IPS-20b (cell line): ENCODE data around the gene SMAD2.

Experiments
- H3K27ac ChIP-seq: one replicate; pipeline ENCODE4 v1.5.1; 2013; ENCODE audit warnings: low read length
- H3K27me3 ChIP-seq: 2 replicates; pipeline ENCODE4 v1.6.1; 2013; ENCODE audit warnings: mild to moderate bottlenecking, low read length, inconsistent platforms; ENCODE audit not compliant: insufficient read depth
- H3K36me3 ChIP-seq: 2 replicates; pipeline ENCODE4 v1.6.1; 2013; ENCODE audit warnings: low read depth, mild to moderate bottlenecking, inconsistent platforms, low read length, moderate library complexity; ENCODE audit not compliant: insufficient read depth
- H3K4me1 ChIP-seq: 2 replicates; pipeline ENCODE4 v1.6.1; 2013; ENCODE audit warnings: mild to moderate bottlenecking, control low read depth, inconsistent platforms, low read length, moderate library complexity; ENCODE audit not compliant: insufficient read depth
- H3K4me3 ChIP-seq: 2 replicates; pipeline ENCODE4 v1.5.1; 2013; ENCODE audit warnings: mild to moderate bottlenecking, low read length, inconsistent platforms
- H3K9ac ChIP-seq: 2 replicates; pipeline ENCODE4 v1.6.1; 2013; ENCODE audit warnings: low read depth, mild to moderate bottlenecking, inconsistent platforms, low read length, moderate library complexity
- H3K9me3 ChIP-seq: 2 replicates; pipeline ENCODE4 v1.6.1; 2013; ENCODE audit warnings: mild to moderate bottlenecking, low read depth, low read length, inconsistent platforms; ENCODE audit not compliant: insufficient read depth

The SMAD2 gene

DNA sequence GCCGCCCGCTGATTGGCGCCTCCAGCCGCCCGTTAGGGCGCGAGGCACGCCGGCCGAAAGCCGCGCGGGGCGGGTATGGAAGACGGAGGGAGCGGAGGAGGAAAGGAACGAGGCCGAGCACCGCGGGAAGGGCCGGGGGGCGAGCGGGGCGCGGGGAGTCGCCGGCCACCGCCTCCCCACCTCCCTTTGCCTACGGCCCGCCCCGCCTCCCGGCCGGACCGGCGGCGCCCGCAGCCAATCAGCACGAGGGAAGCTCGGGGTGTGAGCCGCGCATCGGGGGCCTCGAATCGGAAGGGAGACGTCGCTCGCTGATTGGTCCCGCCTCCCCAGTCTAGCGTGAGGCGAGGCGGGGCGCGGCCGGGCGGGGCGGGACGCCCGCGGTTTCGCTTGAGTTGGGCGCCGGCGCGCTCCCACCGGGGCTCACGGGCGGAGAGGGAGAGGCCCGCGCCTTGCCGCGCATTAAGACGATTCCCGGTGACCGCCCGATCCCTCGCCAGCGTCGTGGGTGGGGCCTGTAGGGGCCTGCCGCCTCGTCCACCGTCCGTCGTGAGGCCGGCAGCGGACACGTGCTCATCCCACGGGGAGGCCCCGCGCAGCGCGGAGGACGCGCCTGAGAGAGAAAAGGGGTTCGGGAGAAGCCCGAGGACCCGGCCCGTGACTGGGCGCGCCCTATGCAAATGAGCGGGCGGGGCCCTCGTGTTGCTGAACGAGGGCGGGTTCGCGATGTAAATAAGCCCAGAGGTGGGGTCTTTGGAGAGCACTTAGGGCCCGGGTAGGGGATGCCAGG is 665 bp upstream of the SMAD2 start:
- Histone ChIP-seq H3K27ac (peak overlapping the region; percentile 87), H3K4me3 (peak overlapping the region; percentile 81), H3K9me3 (no peaks in the 10 kb centered on the region), H3K4me1 (peaks cover 31% of the 10 kb centered on the region), H3K36me3 (no peaks in the 10 kb centered on the region), H3K27me3 (no peaks in the 10 kb centered on the region), H3K9ac (peak overlapping the region; percentile 84)

DNA sequence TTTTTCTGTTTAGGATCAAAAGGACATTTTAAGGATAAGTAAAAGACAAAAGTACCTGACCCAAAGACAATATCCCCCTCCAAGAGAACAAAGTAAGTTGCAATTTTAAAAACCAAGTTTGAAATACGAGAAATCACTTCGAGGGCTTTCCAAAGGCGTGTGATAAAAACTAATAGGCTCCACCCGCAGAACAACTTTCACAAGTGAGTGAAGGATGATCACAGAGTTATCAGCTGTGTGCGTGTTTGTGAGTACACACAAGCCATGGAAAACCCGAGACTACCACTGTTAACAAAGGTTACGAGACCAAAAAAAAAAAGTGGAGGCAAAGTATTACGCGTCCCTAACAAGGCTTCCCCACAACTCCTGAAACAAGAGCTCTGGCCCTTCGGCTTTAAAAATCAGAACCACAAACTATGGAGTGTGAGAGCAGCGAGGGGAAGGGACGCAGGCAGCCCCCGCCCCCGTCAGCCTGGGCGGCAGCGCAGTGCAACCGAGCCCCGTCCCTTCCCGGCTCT is 719 bp downstream of the SMAD2 start:
- no peaks in the 10 kb centered on the region for H3K27me3 ChIP-seq
- peak overlapping the region; percentile 92 for H3K27ac ChIP-seq
- H3K4me3 ChIP-seq, result peak overlapping the region; percentile 96
- peaks cover 37% of the 10 kb centered on the region for H3K4me1 ChIP-seq
- no peaks in the 10 kb centered on the region for H3K9me3 ChIP-seq
- H3K36me3 ChIP-seq, result no peaks in the 10 kb centered on the region
- H3K9ac ChIP-seq, result peak overlapping the region; percentile 95

DNA sequence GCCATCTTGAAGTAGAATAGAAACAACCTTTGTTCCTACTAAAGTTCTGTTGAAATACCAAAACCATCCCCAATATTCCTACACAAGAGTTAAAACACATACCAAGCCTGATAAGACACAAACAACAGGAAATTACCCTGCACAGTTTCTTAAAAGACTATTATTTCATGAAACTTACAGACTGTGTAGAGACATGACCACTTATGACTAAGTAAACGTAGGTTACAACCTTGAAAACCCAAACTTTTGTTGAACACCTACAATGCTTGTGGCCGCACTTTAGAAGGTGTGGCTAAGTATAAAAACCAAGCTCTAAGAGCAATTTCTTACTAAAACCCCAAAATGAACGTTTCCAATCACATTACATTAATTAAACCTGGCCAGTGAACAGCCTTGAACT is 2.0 kb downstream of the SMAD2 start:
- H3K27ac ChIP-seq, result peak overlapping the region; percentile 13
- H3K9me3 ChIP-seq, result no peaks in the 10 kb centered on the region
- peaks cover 39% of the 10 kb centered on the region for H3K4me1 ChIP-seq
- H3K27me3 ChIP-seq, result no peaks in the 10 kb centered on the region
- no peaks in the 10 kb centered on the region for H3K36me3 ChIP-seq
- peak overlapping the region; percentile 95 for H3K9ac ChIP-seq
- peak overlapping the region; percentile 96 for H3K4me3 ChIP-seq

DNA sequence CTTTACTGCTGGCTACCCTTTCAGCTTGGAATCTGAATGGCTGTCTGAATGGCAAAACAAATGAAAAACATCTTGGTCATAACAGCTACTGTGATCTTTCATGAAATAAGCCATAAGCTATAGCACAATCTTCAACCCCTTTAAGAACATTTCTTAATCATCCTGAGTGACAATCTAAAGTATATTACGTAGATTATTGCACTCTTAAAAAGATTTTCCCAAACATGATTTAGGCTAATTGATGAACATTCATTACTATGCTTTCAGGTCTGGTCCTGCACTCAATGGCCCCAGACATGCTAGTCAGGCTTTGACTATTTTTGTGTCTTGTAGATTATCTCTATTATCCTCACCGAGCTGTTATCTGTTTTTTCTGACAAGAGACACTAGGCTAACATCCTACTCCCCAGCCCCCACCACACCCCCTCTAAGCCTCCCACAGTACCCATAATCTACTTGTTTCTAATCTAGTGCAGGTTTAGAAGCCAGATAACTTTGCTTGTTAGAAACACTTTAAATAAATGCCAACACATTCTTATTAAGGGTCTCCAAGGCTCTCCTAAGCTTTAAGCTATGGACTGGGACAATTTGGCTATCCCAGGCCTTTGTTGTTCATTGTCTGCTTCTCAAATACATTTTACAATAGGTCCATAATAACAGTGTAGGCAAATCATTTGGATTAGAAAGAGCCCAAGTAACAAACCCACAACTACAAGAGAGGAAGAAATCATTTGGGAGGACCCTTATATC is 4.2 kb downstream of the SMAD2 start:
- peaks cover 40% of the 10 kb centered on the region for H3K4me1 ChIP-seq
- 0 out of 2 replicates have a peak overlapping the region, but pooled peaks have one; percentile 40 for H3K9ac ChIP-seq
- no peaks in the 10 kb centered on the region for H3K9me3 ChIP-seq
- H3K27me3 ChIP-seq, result no peaks in the 10 kb centered on the region
- H3K27ac ChIP-seq, result no peak overlapping the region
- no peaks in the 10 kb centered on the region for H3K36me3 ChIP-seq
- peak overlapping the region; percentile 47; the same call in 1 of the 2 replicates for H3K4me3 ChIP-seq

DNA sequence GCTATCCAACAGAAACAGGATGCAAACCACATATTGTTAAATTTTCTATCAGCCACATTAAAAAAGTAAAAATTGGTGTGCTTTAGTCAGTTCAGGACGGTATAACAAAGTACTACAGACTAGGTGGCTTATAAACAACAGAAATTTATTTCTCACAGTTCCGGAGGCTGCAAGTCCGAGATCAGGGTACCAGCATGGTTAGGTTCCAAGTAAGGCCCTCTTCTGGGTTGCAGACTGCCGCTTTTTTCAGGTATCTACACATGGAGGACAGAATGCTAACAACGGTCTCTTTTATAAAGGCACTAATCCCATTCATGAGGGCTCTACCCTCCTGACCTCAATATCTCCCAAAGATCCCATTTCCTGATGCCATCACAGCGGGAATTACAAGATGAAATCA is 10.5 kb downstream of the SMAD2 start:
- Histone ChIP-seq H3K27me3 (no peaks in the 10 kb centered on the region), H3K27ac (no peak overlapping the region), H3K4me3 (peak overlapping the region; percentile 55; the same call in 1 of the 2 replicates), H3K36me3 (no peaks in the 10 kb centered on the region), H3K9ac (peak overlapping the region; percentile 13; the same call in 1 of the 2 replicates), H3K4me1 (peaks cover 64% of the 10 kb centered on the region), H3K9me3 (no peaks in the 10 kb centered on the region)

DNA sequence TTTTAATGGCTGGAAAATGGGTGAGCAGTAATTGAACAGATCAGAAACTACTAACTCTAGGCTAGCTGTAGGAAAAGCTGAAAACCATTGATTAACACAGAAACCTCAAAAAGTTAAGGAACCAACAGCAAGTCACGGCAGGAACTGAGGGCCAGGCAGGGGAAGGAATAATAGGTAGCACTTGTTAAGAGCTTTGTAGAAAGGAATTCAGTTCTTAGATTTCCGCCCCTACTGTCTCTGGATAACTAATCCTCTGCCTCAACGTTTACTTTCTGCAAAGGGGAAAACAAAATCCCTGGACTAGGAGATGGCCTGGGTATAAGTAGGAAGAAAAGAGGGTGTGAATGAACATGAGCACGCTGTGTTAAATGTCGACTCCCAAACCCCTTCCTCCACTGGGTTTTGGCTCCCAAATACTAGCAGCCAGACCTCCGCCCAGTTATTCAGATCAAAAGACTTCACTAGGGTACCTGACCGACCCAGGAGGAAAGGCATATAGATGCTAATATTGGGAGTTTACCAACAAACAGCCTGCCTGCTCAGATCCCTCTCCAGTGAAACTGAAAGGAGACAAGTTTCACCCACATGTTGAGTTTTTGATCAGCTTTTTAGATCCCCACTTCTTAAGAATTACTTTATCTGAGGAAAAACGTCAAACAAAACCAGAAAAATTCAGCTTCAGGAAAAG is 12.4 kb downstream of the SMAD2 start:
- Histone ChIP-seq H3K9ac (peak overlapping the region; percentile 46; the same call in 1 of the 2 replicates), H3K4me1 (peaks cover 65% of the 10 kb centered on the region), H3K36me3 (0 out of 2 replicates have a peak, but pooled peaks cover 4% of the 10 kb centered on the region)

DNA sequence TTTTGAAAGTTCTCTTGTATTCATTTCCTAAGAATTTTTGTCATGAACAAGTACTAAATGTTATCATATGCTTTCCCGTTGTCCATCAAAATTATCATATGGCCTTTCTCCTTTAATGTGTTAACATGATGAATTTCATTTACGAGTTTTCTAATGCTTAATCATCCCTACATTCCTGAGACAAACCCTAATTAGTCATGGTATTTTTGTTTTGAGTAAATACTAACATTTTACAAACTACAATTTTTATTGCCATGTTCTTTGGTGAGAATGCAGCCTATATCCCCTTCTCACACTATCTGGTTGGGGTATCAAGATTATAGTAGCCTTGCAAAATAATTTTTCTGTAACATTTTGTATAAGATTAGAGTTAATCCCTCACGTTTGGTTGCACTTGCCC is 14.5 kb downstream of the SMAD2 start:
- H3K4me1 ChIP-seq, result peaks cover 58% of the 10 kb centered on the region
- no peaks in the 10 kb centered on the region for H3K27me3 ChIP-seq
- no peak overlapping the region for H3K4me3 ChIP-seq
- H3K36me3 ChIP-seq, result peaks cover 11% of the 10 kb centered on the region; the same call in 1 of the 2 replicates
- H3K9me3 ChIP-seq, result no peaks in the 10 kb centered on the region
- H3K9ac ChIP-seq, result no peak overlapping the region
- H3K27ac ChIP-seq, result no peak overlapping the region

More for the DNA sequence above, 12.4 kb downstream of the SMAD2 start:
- H3K9me3 ChIP-seq, result no peaks in the 10 kb centered on the region
- H3K4me3 ChIP-seq, result peak overlapping the region; percentile 55
- no peaks in the 10 kb centered on the region for H3K27me3 ChIP-seq
- H3K27ac ChIP-seq, result peak overlapping the region; percentile 13

DNA sequence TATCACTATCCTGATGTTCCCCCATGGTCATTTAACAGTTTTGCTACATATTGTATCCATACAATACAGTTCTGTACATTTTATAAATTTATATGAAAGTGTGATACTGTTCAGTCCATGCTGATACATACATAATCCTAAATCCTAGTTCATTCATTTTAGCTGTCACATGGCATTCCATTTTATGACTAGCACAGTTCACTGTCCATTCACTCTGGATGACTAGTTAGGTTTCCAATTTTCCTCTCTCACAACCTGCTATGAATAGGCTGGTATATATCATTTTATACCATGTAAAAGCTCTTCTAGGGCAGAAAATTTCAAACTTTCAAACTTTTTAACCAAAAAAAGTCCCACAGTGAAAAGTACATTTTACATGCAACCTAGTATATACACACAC is 15.2 kb downstream of the SMAD2 start:
- Histone ChIP-seq H3K9ac (no peak overlapping the region), H3K27me3 (no peaks in the 10 kb centered on the region), H3K27ac (no peak overlapping the region), H3K4me1 (peaks cover 51% of the 10 kb centered on the region), H3K36me3 (peaks cover 18% of the 10 kb centered on the region; the same call in 1 of the 2 replicates), H3K4me3 (no peak overlapping the region), H3K9me3 (no peaks in the 10 kb centered on the region)

DNA sequence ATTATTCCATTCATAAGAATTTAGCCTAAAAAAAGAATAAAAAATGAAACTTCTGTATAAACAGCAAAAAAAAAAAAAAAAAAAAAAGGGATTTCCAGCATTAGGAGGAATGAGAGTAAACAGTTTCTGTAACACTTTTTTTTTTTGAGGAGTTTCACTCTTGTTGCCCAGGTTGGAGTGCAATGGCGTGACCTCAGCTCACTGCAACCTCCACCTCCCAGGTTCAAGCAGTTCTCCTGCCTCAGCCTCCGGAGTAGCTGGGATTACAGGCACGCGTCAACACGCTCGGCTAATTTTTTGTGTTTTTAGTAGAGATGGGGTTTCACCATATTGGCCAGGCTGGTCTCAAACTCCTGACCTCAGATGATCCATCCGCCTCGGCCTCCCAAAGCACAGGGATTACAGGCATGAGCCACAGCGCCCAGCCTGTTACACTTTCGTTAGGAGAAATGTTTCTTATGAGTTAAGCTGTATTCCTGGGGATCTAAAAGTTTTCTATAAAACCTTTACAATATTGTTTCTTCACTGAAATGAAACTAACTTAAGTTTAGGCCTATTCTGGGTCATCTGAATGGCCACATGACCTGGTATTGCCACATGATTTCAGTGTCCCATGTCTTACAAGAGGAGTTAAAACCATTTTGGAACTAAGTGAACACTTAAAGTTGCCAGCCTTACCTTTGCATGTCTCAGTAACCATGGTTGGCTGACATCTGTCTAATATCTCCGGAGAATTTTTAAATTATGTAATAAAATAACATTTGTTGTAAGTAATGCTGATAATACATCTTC is 17.5 kb downstream of the SMAD2 start:
- Histone ChIP-seq H3K27ac (no peak overlapping the region), H3K4me1 (peaks cover 35% of the 10 kb centered on the region), H3K27me3 (no peaks in the 10 kb centered on the region)

DNA sequence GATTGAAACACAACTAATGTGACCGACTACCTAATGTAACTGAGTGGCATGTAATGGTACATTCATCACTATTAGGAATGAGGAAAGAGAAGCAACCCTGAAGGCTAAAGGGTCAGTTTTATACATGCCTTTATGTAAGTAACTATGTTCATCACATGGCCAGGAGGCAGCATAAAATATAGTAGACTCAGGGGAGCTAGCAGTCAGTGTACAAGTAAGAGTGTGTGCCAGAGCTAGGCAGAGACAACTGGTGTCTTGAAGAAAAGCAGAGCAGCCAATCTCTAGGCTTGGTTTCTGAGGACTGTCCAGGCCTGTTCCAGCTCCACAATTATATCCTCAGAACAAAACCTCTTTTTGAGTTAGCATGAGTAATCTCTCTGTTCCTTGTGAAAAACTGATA is 18.1 kb downstream of the SMAD2 start:
- Histone ChIP-seq H3K4me3 (no peak overlapping the region), H3K4me1 (peaks cover 29% of the 10 kb centered on the region), H3K27ac (no peak overlapping the region), H3K9me3 (no peaks in the 10 kb centered on the region), H3K36me3 (peaks cover 19% of the 10 kb centered on the region; the same call in 1 of the 2 replicates), H3K9ac (no peak overlapping the region), H3K27me3 (no peaks in the 10 kb centered on the region)

More for the DNA sequence above, 17.5 kb downstream of the SMAD2 start:
- H3K36me3 ChIP-seq, result peaks cover 18% of the 10 kb centered on the region; the same call in 1 of the 2 replicates
- no peak overlapping the region for H3K9ac ChIP-seq
- no peak overlapping the region for H3K4me3 ChIP-seq
- no peaks in the 10 kb centered on the region for H3K9me3 ChIP-seq
